WTC11 (cell line): Measurements from ENCODE around the gene SDF4. TPM values are rescaled to one million over a fixed set of nuclear protein-coding genes. Genes with fewer than 3 reads are reported as not detected.

ENCODE experiments used
- ATAC-seq: fragments of 200-7000 bp; cut with Tn5 transposase; 2 replicates; pipeline ENCODE4 v1.10.0; 2021; ENCODE audit warnings: mild to moderate bottlenecking, moderate library complexity
- CTCF ChIA-PET: fragments of 300-600 bp; sonication (Branson Sonifier 250); formaldehyde crosslinking; loops from one replicate; lab custom pipeline; 2021; ENCODE audit warnings: antibody characterized with exemption; lab: Charles Lee
- POLR2A ChIA-PET: fragments of 350-600 bp; sonication (Branson Sonifier 250); formaldehyde crosslinking; loops from one replicate; lab custom pipeline; 2021; ENCODE audit warnings: antibody characterized with exemption; lab: Charles Lee
- DNase-seq: peaks from one replicate; pipeline ENCODE4 v3.0.0; 2021; ENCODE audit warnings: low spot score
- H3K27ac Mint-ChIP-seq: 2 replicates; pipeline ENCODE4 v1.8.0; 2021; ENCODE audit warnings: mixed read lengths
- H3K27me3 Mint-ChIP-seq: 2 replicates; pipeline ENCODE4 v1.8.0; 2021; ENCODE audit warnings: low read depth, mild to moderate bottlenecking, moderate library complexity, mixed read lengths
- H3K36me3 Mint-ChIP-seq: 2 replicates; pipeline ENCODE4 v1.8.0; 2021; ENCODE audit warnings: mixed read lengths
- H3K4me1 Mint-ChIP-seq: 2 replicates; pipeline ENCODE4 v1.8.0; 2022; ENCODE audit warnings: mixed read lengths
- H3K4me3 Mint-ChIP-seq: 2 replicates; pipeline ENCODE4 v1.8.0; 2021; ENCODE audit warnings: mild to moderate bottlenecking, moderate library complexity, mixed read lengths
- H3K9me3 Mint-ChIP-seq: 2 replicates; pipeline ENCODE4 v1.8.0; 2021; ENCODE audit warnings: mixed read lengths
- ATF1 ChIP-seq: sonication (generic); formaldehyde crosslinking; IDR thresholded peaks from 2 replicates; pipeline ENCODE4 v1.8.1; 2023; ENCODE audit warnings: mild to moderate bottlenecking, moderate library complexity, missing genetic modification reagents
- ATF3 ChIP-seq: sonication (generic); formaldehyde crosslinking; conservative IDR thresholded peaks from 2 replicates; pipeline ENCODE4 v1.8.1; 2022; ENCODE audit warnings: mild to moderate bottlenecking, missing genetic modification reagents
- E2F1 ChIP-seq: sonication (generic); formaldehyde crosslinking; IDR thresholded peaks from 2 replicates; pipeline ENCODE4 v1.8.0; 2022; ENCODE audit warnings: mild to moderate bottlenecking, missing genetic modification reagents
- E2F5 ChIP-seq: sonication (generic); formaldehyde crosslinking; IDR thresholded peaks from 2 replicates; pipeline ENCODE4 v1.8.1; 2022; ENCODE audit warnings: mild to moderate bottlenecking, moderate library complexity, missing genetic modification reagents
- ELF4 ChIP-seq: sonication (generic); formaldehyde crosslinking; IDR thresholded peaks from 2 replicates; pipeline ENCODE4 v1.8.1; 2022; ENCODE audit warnings: low read depth, mild to moderate bottlenecking, moderate library complexity, missing genetic modification reagents
- EMX1 ChIP-seq: fragments of 250-450 bp; sonication (Bioruptor Pico); IDR thresholded peaks from 2 replicates; pipeline ENCODE4 v1.8.0; 2021; ENCODE audit warnings: mild to moderate bottlenecking
- FOXP1 ChIP-seq: sonication (generic); formaldehyde crosslinking; IDR thresholded peaks from 2 replicates; pipeline ENCODE4 v1.8.0; 2022; ENCODE audit warnings: missing genetic modification reagents, mild to moderate bottlenecking, moderate library complexity, borderline replicate concordance
- FOXP4 ChIP-seq: sonication (generic); formaldehyde crosslinking; IDR thresholded peaks from 2 replicates; pipeline ENCODE4 v1.8.0; 2022; ENCODE audit warnings: mild to moderate bottlenecking, missing genetic modification reagents
- HMGA2 ChIP-seq: fragments of 250-450 bp; sonication (Bioruptor Pico); IDR thresholded peaks from 2 replicates; pipeline ENCODE4 v1.4.0; 2021; ENCODE audit warnings: mild to moderate bottlenecking, moderate library complexity
- JUN ChIP-seq: sonication (generic); formaldehyde crosslinking; IDR thresholded peaks from 2 replicates; pipeline ENCODE4 v1.8.0; 2023; ENCODE audit warnings: mild to moderate bottlenecking, missing genetic modification reagents
- NFATC4 ChIP-seq: fragments of 250-450 bp; sonication (Bioruptor Pico); IDR thresholded peaks from 2 replicates; pipeline ENCODE4 v1.9.0; 2021; ENCODE audit warnings: mild to moderate bottlenecking
- NFE2L1 ChIP-seq: sonication (generic); formaldehyde crosslinking; IDR thresholded peaks from 2 replicates; pipeline ENCODE4 v1.8.1; 2023; ENCODE audit warnings: missing genetic modification reagents
- PREB ChIP-seq: sonication (generic); formaldehyde crosslinking; IDR thresholded peaks from 2 replicates; pipeline ENCODE4 v1.8.1; 2022; ENCODE audit warnings: mild to moderate bottlenecking, missing genetic modification reagents, moderate library complexity, borderline replicate concordance
- USF1 ChIP-seq: sonication (generic); formaldehyde crosslinking; IDR thresholded peaks from 2 replicates; pipeline ENCODE4 v1.8.0; 2022; ENCODE audit warnings: mild to moderate bottlenecking, missing genetic modification reagents
- ZMAT4 ChIP-seq: fragments of 250-450 bp; sonication (Bioruptor Pico); IDR thresholded peaks from 2 replicates; pipeline ENCODE4 v1.9.0; 2021; ENCODE audit warnings: mild to moderate bottlenecking
- ZNF121 ChIP-seq: sonication (generic); formaldehyde crosslinking; IDR thresholded peaks from 2 replicates; pipeline ENCODE4 v1.8.0; 2023; ENCODE audit warnings: missing genetic modification reagents
- ZNF138 ChIP-seq: sonication (generic); formaldehyde crosslinking; conservative IDR thresholded peaks from 2 replicates; pipeline ENCODE4 v1.8.1; 2022; ENCODE audit warnings: mild to moderate bottlenecking, moderate library complexity, missing genetic modification reagents
- ZNF317 ChIP-seq: sonication (generic); formaldehyde crosslinking; IDR thresholded peaks from 2 replicates; pipeline ENCODE4 v1.8.1; 2023; ENCODE audit warnings: low read depth, mild to moderate bottlenecking, moderate library complexity, missing genetic modification reagents, borderline replicate concordance
- ZNF396 ChIP-seq: fragments of 250-450 bp; sonication (Bioruptor Pico); IDR thresholded peaks from 2 replicates; pipeline ENCODE4 v1.8.0; 2021; ENCODE audit warnings: mild to moderate bottlenecking, moderate library complexity, borderline replicate concordance
- ZNF416 ChIP-seq: fragments of 250-450 bp; sonication (Bioruptor Pico); IDR thresholded peaks from 2 replicates; pipeline ENCODE4 v1.9.0; 2021; ENCODE audit warnings: mild to moderate bottlenecking, inconsistent platforms
- ZNF532 ChIP-seq: fragments of 250-450 bp; sonication (Bioruptor Pico); IDR thresholded peaks from 2 replicates; pipeline ENCODE4 v1.9.0; 2021; ENCODE audit warnings: mild to moderate bottlenecking, borderline replicate concordance
- ZNF671 ChIP-seq: fragments of 250-450 bp; sonication (Bioruptor Pico); IDR thresholded peaks from 2 replicates; pipeline ENCODE4 v1.8.0; 2021; ENCODE audit warnings: mild to moderate bottlenecking
- total RNA-seq: library from RNA; stranded (reverse); gene quantifications from 3 replicates; pipeline ENCODE4 v1.2.3, GENCODE V29; 2021

Gene SDF4
- total RNA-seq, 1 experiment from 2014 or later, result 101 TPM

GRCh38 chr1:1255078-1255477 lies 23.3 kb upstream of the SDF4 start:
- no peak overlapping the region for H3K27ac Mint-ChIP-seq
- H3K36me3 Mint-ChIP-seq, result peaks cover 50% of the 10 kb centered on the region
- H3K9me3 Mint-ChIP-seq, result no peaks in the 10 kb centered on the region
- DNase-seq (no peak), ATAC-seq (no peak)
- TF ChIP-seq ZNF138 (CRISPR knock-in tag), result no peak
- no peak for TF ChIP-seq ZNF532
- TF ChIP-seq JUN, result no peak
- no peak for TF ChIP-seq ZNF671 (CRISPR knock-in tag)
- TF ChIP-seq ZNF416 (CRISPR knock-in tag), result no peak
- no peak for TF ChIP-seq NFE2L1 (CRISPR knock-in tag)
- TF ChIP-seq NFATC4 (CRISPR knock-in tag), result no peak
- TF ChIP-seq ATF3 (CRISPR knock-in tag), result no peak
- no peak for TF ChIP-seq ZNF121 (CRISPR knock-in tag)
- TF ChIP-seq PREB, result no peak
- TF ChIP-seq FOXP1, result no peak
- TF ChIP-seq E2F5, result no peak
- no peak for TF ChIP-seq ZNF317
- no peak for TF ChIP-seq ATF1 (CRISPR knock-in tag)
- TF ChIP-seq FOXP4 (CRISPR knock-in tag), result no peak
- no peaks in the 10 kb centered on the region for H3K27me3 Mint-ChIP-seq
- CTCF ChIA-PET, result no interaction called here
- H3K4me1 Mint-ChIP-seq, result peaks cover 15% of the 10 kb centered on the region
- no peak overlapping the region for H3K4me3 Mint-ChIP-seq
- POLR2A ChIA-PET, result no interaction called here

GRCh38 chr1:1254667-1254998 lies 22.8 kb upstream of the SDF4 start:
- DNase-seq, result no peak
- ChIA-PET CTCF (no interaction called here), POLR2A (no interaction called here)
- no peak for ATAC-seq
- Mint-ChIP-seq H3K4me1 (peaks cover 12% of the 10 kb centered on the region), H3K36me3 (peaks cover 46% of the 10 kb centered on the region), H3K27me3 (no peaks in the 10 kb centered on the region), H3K4me3 (no peak overlapping the region), H3K27ac (no peak overlapping the region), H3K9me3 (no peaks in the 10 kb centered on the region)
- TF ChIP-seq USF1 (CRISPR knock-in tag) (no peak), EMX1 (CRISPR knock-in tag) (no peak), E2F1 (CRISPR knock-in tag) (no peak), ELF4 (CRISPR knock-in tag) (no peak), ZMAT4 (CRISPR knock-in tag) (no peak), HMGA2 (CRISPR knock-in tag) (no peak), ZNF396 (CRISPR knock-in tag) (no peak), ATF3 (CRISPR knock-in tag) (no peak)
